ENCODE results near the gene URGCP.
"Not testable (repeated sequence)": the region's sequence is repeated elsewhere in the genome, so short reads cannot be mapped to it uniquely, and the experiment has no call there.

Gene URGCP

GRCh38 chr7:43905956-43906330, 453 bp downstream of the URGCP start:
- peak; percentile 52 for DNase-seq

- no peak for DNase-seq
Measured at GRCh38 chr7:43905209-43905946, 1.0 kb downstream of the URGCP start.

- no peak for DNase-seq
Measured at GRCh38 chr7:43904533-43905208, 1.7 kb downstream of the URGCP start.

DNA sequence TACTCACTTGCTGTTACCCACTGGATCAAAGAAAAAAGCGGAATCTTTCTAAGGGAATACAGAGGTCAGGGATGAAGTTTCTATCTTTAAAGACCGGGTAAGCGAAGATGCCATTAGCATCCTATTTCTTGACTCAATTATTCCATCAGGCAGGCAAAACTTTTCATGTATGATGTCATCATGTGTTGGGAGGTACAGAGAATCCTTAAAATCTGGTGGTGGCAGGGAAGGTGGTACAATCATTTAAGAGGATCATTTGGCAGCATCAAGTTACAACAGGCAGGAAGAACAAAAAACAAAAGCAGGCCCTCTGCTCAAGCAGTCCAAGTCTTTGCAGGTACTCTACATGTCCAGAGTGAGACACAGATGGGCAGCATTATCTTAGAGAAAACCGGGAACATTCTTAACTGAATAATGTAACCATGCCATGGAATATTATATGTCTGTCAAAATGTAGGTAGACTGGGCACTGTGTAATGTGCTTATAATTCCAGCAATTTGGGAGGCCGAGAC, 3.8 kb downstream of the URGCP start:
- no peak for DNase-seq

DNA sequence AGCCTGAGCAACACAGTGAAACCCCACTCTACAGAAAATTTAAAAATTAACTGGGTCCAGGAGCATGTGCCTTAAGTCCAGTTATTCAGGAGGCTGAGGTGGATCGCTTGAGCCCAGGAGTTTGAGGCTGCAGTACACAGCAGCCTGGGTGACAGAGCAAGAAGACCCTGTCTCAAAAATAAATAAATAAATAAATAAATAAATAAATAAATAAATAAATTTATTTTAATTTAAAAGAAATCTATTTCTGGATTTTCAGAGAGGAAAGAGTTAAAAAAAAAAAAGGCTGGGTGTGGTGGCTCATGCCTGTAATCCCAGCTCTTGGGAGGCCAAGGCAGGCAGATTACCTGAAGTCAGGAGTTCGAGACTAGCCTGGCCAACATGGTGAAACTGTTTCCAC, 7.8 kb downstream of the URGCP start:
- DNase-seq, result not testable (repeated sequence)

GRCh38 chr7:43895847-43896415, 10.5 kb downstream of the URGCP start:
- no peak for DNase-seq

DNA sequence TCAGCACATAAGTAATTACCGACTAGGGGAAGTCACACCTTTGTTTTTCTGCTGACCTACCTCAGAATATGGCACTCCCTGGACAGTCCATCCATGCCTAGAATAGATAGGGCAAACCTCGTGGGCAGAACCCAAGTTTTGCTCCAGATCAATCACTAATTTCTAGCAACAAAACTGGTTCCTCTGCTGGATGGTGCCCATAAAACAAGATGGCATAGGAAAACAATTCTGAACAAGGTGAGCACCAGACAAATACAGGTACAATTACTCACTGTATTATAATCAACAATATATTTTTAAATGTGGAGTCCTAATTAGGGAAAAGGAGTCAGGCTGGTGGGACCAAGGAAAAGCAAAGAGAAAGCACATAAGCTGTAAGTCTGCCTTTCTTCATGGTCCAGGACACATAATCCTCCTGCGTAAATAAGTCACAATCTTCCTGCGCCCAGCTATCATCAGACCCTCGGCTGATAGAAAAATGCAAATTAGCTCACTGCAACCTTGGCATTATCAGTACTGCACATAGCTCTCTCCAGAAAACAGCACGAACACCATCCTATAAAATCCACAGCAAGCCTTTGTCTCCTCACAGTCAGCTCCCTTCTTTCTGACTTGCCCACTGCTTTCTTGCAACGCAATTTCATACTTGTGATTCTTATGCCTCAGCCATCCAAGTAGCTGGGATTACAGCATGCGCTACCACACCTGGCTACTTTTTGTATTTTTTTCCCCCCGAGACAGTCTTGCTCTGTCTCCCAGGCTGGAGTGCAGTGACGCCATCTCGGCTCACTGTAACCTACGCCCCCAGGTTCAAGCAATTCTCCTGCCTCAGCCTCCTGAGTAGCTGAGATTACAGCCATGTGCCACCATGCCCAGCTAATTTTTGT, 15.1 kb downstream of the URGCP start:
- DNase-seq, result no peak

GRCh38 chr7:43890468-43890867, 15.9 kb downstream of the URGCP start:
- DNase-seq, result no peak

DNA sequence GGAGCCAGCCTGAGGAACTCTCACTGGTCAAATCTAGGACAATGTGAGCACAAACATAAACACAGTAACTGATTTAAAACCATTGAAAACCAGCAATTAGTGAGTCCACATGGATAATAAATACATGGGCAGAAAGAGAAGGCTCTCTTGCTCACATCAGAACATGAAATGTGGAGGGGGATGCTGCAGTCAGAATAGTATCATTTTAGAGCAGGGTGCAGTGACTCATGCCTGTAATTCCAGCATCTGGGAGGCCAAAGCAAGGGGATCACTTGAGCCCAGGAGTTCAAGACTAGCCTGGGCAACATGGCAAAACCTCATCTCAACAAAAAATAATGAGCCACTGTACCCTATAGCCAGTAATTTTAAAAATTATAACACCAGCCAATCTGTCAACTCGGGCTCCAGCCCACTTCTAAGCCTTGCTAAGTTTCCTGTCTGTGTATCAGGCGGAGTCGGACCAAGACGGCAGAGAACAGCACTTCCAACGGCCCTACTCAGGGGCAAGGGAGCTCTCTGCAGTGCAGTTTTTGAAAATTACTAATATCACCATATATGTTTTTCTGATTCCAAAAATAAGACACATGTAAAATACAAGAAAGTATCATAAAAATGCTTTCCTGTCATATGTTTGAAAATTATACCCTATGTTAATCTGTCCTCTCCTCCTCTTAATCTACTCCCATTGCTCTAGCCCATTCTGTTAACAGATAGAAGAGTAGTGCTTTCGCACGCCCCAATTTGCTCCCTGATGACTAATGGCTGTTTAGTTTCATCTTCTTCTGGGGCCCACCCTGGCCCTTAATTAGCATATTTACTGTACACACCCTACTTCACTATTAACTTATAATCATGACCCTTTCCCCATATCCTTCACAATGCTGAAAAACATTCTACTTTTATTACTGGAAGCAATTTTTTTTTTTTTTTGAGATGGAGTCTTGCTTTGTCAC, 17.1 kb downstream of the URGCP start:
- no peak for DNase-seq

DNA sequence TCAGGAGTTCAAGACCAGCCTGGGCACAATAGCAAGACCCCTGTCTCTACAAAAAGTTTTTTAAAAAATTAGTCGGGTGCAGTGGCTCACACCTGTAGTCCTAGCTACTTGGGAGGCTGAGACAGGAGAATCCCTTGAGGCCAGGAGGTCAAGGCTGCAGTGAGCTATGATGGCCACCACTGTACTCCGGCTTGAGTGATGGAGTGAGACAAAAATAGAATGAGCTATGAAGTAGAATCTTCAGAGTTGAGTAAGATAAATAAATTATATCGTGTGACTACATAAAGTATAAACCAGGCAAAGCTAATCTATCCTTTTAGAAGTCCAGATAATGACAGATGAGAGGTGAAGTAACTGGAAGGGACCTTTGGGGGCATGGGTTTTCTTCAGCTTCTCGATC, 21.8 kb downstream of the URGCP start:
- DNase-seq, result no peak

DNA sequence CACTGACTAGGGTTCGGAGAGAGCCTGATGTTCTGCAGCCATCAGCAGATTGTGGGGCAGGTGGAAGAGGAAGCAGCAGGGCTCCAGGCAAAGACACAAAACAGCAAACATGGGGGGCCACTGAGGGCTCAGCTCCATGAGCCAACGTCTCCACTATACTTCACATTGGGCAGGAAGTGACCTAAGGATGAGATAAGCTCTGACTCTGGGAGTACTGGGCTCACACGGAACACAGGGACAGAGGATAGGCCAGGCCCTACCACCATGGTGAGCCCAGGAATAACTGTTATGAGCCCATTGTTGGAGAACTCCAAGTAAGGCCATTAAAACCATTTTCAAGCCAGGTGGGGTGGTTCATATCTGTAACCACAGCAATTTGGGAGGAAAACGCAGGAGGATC, 22.2 kb downstream of the URGCP start:
- DNase-seq, result no peak

- DNase-seq, result no peak
Measured at GRCh38 chr7:43880596-43880995, 25.8 kb downstream of the URGCP start.

GRCh38 chr7:43879477-43879876, 26.9 kb downstream of the URGCP start:
- DNase-seq, result no peak

DNA sequence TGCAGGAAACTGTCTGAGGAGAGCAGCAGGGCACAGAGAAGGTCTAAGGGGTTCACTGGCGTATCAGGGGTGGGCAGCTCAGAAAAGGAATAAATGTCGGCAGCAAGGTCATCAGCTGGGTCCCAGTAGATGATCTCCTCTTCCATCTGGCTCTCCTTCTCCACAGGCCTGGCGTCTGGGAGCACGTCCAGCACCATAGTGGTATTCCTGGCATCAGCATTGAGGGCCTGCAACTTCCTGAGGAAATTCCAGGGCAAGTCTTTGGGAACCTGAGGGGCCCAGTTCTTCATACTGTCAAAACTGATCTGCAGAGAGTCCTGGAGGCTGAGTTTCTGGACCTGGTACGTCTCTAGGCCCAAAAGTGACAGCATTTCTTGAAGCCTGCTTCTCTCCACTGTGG, 27.5 kb downstream of the URGCP start:
- DNase-seq, result no peak

GRCh38 chr7:43877968-43878864, 28.2 kb downstream of the URGCP start:
- DNase-seq, result no peak

- no peak for DNase-seq
Measured at GRCh38 chr7:43876976-43877745, 29.2 kb downstream of the URGCP start.

- DNase-seq, result no peak
Measured at GRCh38 chr7:43876241-43876640, 30.2 kb downstream of the URGCP start.

DNA sequence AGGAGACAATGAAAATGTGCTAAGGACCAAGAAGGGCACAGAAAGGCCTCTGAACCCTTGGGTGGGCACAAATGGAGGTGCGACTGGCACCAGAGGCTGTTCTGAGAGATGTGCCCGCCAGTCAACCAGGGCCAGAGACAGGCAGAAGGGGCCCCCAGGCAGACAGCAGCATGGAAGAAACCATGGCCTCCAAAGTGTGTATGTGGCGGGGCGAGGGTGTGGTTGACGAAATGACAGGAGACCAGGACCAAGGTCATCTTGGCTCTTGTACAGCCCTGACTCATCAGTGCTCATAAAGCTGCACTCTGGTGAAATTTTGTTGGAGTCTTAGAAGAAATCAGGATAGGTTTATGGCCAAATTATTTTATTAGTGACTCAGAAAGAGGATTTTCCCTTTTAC, 33.1 kb downstream of the URGCP start:
- no peak for DNase-seq

GRCh38 chr7:43872406-43873110, 33.8 kb downstream of the URGCP start:
- DNase-seq, result no peak
